Activated T-helper 2 cell treated with anti-CD3 and anti-CD28 coated beads, Interferon-gamma antibody, Interleukin-2, Interleukin-4, amounts not matched to agents 10 μg/mL and 5 μg/mL and 100 μg/mL, durations not matched to agents 14 hours and 24 hours and 36 hours (primary cell): Measurements from ENCODE around the gene PRPSAP2. TPM values are rescaled to one million over a fixed set of nuclear protein-coding genes. Genes with fewer than 3 reads are reported as not detected.
"Not testable (repeated sequence)": the region's sequence is repeated elsewhere in the genome, so short reads cannot be mapped to it uniquely, and the experiment has no call there.

Experiments
- DNase-seq: peaks from one replicate; pipeline ENCODE4 v3.0.0; 2021; ENCODE audit warnings: low spot score
- H3K27ac Mint-ChIP-seq: one replicate; pipeline ENCODE4 v1.8.0; 2021; ENCODE audit warnings: mixed read lengths
- H3K27me3 Mint-ChIP-seq: one replicate; pipeline ENCODE4 v1.8.0; 2021; ENCODE audit warnings: low read depth, mixed read lengths
- H3K36me3 Mint-ChIP-seq: one replicate; pipeline ENCODE4 v1.8.0; 2021; ENCODE audit warnings: low read depth, mixed read lengths
- H3K4me1 Mint-ChIP-seq: one replicate; pipeline ENCODE4 v1.8.0; 2021; ENCODE audit warnings: low read depth, mixed read lengths
- H3K4me3 Mint-ChIP-seq: one replicate; pipeline ENCODE4 v1.8.0; 2021; ENCODE audit warnings: low read depth, mild to moderate bottlenecking, moderate library complexity, mixed read lengths
- H3K9me3 Mint-ChIP-seq: one replicate; pipeline ENCODE4 v1.8.0; 2021; ENCODE audit warnings: mixed read lengths
- intact Hi-C: fragments of 100-400 bp; cut with micrococcal nuclease; formaldehyde crosslinking; loops from one replicate; pipeline ENCODE4 v1.15.1; 2023
- total RNA-seq: library from RNA; stranded (reverse); gene quantifications from 2 replicates; pipeline ENCODE4 v1.2.3, GENCODE V29; 2022

PRPSAP2 gene
- total RNA-seq, 1 donor from 2014 or later, result 70.6 TPM

- Mint-ChIP-seq H3K4me1 (peaks cover 11% of the 10 kb centered on the region), H3K4me3 (no peak within 1 kb of the TSS), H3K36me3 (no peaks in the 10 kb centered on the region), H3K9me3 (no peaks in the 10 kb centered on the region), H3K27ac (no peak within 1 kb of the TSS), H3K27me3 (peaks cover 10% of the 10 kb centered on the region)
- intact Hi-C loops, result no loop called here
- no peak for DNase-seq
These were observed 94.3 kb downstream of the PRPSAP2 start, which contains the start of gene SLC5A10 for GRCh38 chr17:18951941-18952842. TSS of gene SLC5A10 (plus strand) at chr17:18952165. CDS start at chr17:18952206, 41 bp downstream.

GRCh38 chr17:18953231-18953728 is 95.3 kb downstream of the PRPSAP2 start:
- peaks cover 14% of the 10 kb centered on the region for H3K4me1 Mint-ChIP-seq
- no peak overlapping the region for H3K27ac Mint-ChIP-seq
- peaks cover 6% of the 10 kb centered on the region for H3K27me3 Mint-ChIP-seq
- H3K4me3 Mint-ChIP-seq, result no peak overlapping the region
- no peaks in the 10 kb centered on the region for H3K36me3 Mint-ChIP-seq
- no peak for DNase-seq
- H3K9me3 Mint-ChIP-seq, result no peaks in the 10 kb centered on the region
- intact Hi-C loops, result no loop called here

- no peaks in the 10 kb centered on the region for H3K36me3 Mint-ChIP-seq
- DNase-seq, result no peak
- H3K27ac Mint-ChIP-seq, result peak overlapping the region; percentile 11
- no peak overlapping the region for H3K4me3 Mint-ChIP-seq
- peaks cover 14% of the 10 kb centered on the region for H3K4me1 Mint-ChIP-seq
- H3K27me3 Mint-ChIP-seq, result peaks cover 6% of the 10 kb centered on the region
- intact Hi-C loops, result no loop called here
- no peaks in the 10 kb centered on the region for H3K9me3 Mint-ChIP-seq
These were observed 96.4 kb downstream of the PRPSAP2 start for GRCh38 chr17:18954321-18954720.

GRCh38 chr17:18955009-18955408 is 97.1 kb downstream of the PRPSAP2 start:
- no peaks in the 10 kb centered on the region for H3K36me3 Mint-ChIP-seq
- peak overlapping the region; percentile 84 for H3K27ac Mint-ChIP-seq
- peaks cover 4% of the 10 kb centered on the region for H3K27me3 Mint-ChIP-seq
- H3K4me3 Mint-ChIP-seq, result no peak overlapping the region
- no peak for DNase-seq
- peaks cover 14% of the 10 kb centered on the region for H3K4me1 Mint-ChIP-seq
- no peaks in the 10 kb centered on the region for H3K9me3 Mint-ChIP-seq
- intact Hi-C loops, result no loop called here

GRCh38 chr17:18956021-18956420 is 98.1 kb downstream of the PRPSAP2 start:
- H3K4me3 Mint-ChIP-seq, intact Hi-C loops: not testable (repeated sequence)

GRCh38 chr17:18956581-18956980 is 98.7 kb downstream of the PRPSAP2 start:
- H3K27me3 Mint-ChIP-seq, result no peaks in the 10 kb centered on the region
- intact Hi-C loops, result no loop called here
- no peak overlapping the region for H3K27ac Mint-ChIP-seq
- no peaks in the 10 kb centered on the region for H3K9me3 Mint-ChIP-seq
- H3K4me3 Mint-ChIP-seq, result no peak overlapping the region
- peaks cover 22% of the 10 kb centered on the region for H3K4me1 Mint-ChIP-seq
- H3K36me3 Mint-ChIP-seq, result no peaks in the 10 kb centered on the region
- no peak for DNase-seq

More at GRCh38 chr17:18956021-18956420, 98.1 kb downstream of the PRPSAP2 start:
- H3K9me3 Mint-ChIP-seq, DNase-seq, H3K27me3 Mint-ChIP-seq, H3K36me3 Mint-ChIP-seq: not testable (repeated sequence)
- peak overlapping the region; percentile 84 for H3K27ac Mint-ChIP-seq
- peaks cover 19% of the 10 kb centered on the region for H3K4me1 Mint-ChIP-seq

- no peak overlapping the region for H3K27ac Mint-ChIP-seq
- intact Hi-C loops, result no loop called here
- peaks cover 31% of the 10 kb centered on the region for H3K4me1 Mint-ChIP-seq
- DNase-seq, result no peak
- H3K4me3 Mint-ChIP-seq, result no peak overlapping the region
- no peaks in the 10 kb centered on the region for H3K36me3 Mint-ChIP-seq
- H3K27me3 Mint-ChIP-seq, result no peaks in the 10 kb centered on the region
- no peaks in the 10 kb centered on the region for H3K9me3 Mint-ChIP-seq
These were observed 99.9 kb downstream of the PRPSAP2 start for GRCh38 chr17:18957831-18958230.

- no peak overlapping the region for H3K4me3 Mint-ChIP-seq
- no peak overlapping the region for H3K27ac Mint-ChIP-seq
- no peaks in the 10 kb centered on the region for H3K9me3 Mint-ChIP-seq
- H3K27me3 Mint-ChIP-seq, result no peaks in the 10 kb centered on the region
- no peaks in the 10 kb centered on the region for H3K36me3 Mint-ChIP-seq
- peaks cover 35% of the 10 kb centered on the region for H3K4me1 Mint-ChIP-seq
- no peak for DNase-seq
- intact Hi-C loops, result no loop called here
These were observed 100.7 kb downstream of the PRPSAP2 start for GRCh38 chr17:18958611-18959010.

- Mint-ChIP-seq H3K4me3 (no peak overlapping the region), H3K36me3 (no peaks in the 10 kb centered on the region), H3K27ac (no peak overlapping the region), H3K9me3 (no peaks in the 10 kb centered on the region), H3K27me3 (no peaks in the 10 kb centered on the region), H3K4me1 (peaks cover 32% of the 10 kb centered on the region)
- no peak for DNase-seq
- intact Hi-C loops, result no loop called here
These were observed 101.3 kb downstream of the PRPSAP2 start for GRCh38 chr17:18959071-18959844.

GRCh38 chr17:18959845-18960240 is 101.9 kb downstream of the PRPSAP2 start:
- H3K27me3 Mint-ChIP-seq, result no peaks in the 10 kb centered on the region
- no peak for DNase-seq
- peaks cover 30% of the 10 kb centered on the region for H3K4me1 Mint-ChIP-seq
- H3K4me3 Mint-ChIP-seq, result no peak overlapping the region
- intact Hi-C loops, result loop anchor here (5.0 to 10.0 kb wide), 2 partner anchors 55 to 58 kb away; no protein-coding TSS in a partner anchor
- no peak overlapping the region for H3K27ac Mint-ChIP-seq
- H3K36me3 Mint-ChIP-seq, result no peaks in the 10 kb centered on the region
- no peaks in the 10 kb centered on the region for H3K9me3 Mint-ChIP-seq

- Mint-ChIP-seq H3K27ac (no peak overlapping the region), H3K4me1 (peaks cover 28% of the 10 kb centered on the region), H3K36me3 (no peaks in the 10 kb centered on the region), H3K9me3 (no peaks in the 10 kb centered on the region), H3K4me3 (no peak overlapping the region), H3K27me3 (no peaks in the 10 kb centered on the region)
- DNase-seq, result no peak
- intact Hi-C loops, result loop anchor here (5.0 to 10.0 kb wide), 2 partner anchors 55 to 58 kb away; no protein-coding TSS in a partner anchor
These were observed 102.3 kb downstream of the PRPSAP2 start for GRCh38 chr17:18960241-18960665.

- Mint-ChIP-seq H3K27ac (peak overlapping the region; percentile 40), H3K36me3 (no peaks in the 10 kb centered on the region), H3K9me3 (no peaks in the 10 kb centered on the region), H3K4me3 (no peak overlapping the region), H3K27me3 (no peaks in the 10 kb centered on the region), H3K4me1 (peaks cover 24% of the 10 kb centered on the region)
- intact Hi-C loops, result loop anchor here (5.0 to 10.0 kb wide), 2 partner anchors 54 to 59 kb away; no protein-coding TSS in a partner anchor
- peak; percentile 69 for DNase-seq
These were observed 103.0 kb downstream of the PRPSAP2 start for GRCh38 chr17:18960803-18961511.
